ENCODE measurements around the gene FXR1.
"Not testable (repeated sequence)": the region's sequence is repeated elsewhere in the genome, so short reads cannot be mapped to it uniquely, and the experiment has no call there.

The FXR1 gene

GRCh38 chr3:180912304-180913296, at the start of gene FXR1:
Gene FXR1, plus strand, starts transcription at chr3:180912670. Its CDS starts 16 bp downstream, at chr3:180912686.
- TF ChIP-seq, protein P1, sequence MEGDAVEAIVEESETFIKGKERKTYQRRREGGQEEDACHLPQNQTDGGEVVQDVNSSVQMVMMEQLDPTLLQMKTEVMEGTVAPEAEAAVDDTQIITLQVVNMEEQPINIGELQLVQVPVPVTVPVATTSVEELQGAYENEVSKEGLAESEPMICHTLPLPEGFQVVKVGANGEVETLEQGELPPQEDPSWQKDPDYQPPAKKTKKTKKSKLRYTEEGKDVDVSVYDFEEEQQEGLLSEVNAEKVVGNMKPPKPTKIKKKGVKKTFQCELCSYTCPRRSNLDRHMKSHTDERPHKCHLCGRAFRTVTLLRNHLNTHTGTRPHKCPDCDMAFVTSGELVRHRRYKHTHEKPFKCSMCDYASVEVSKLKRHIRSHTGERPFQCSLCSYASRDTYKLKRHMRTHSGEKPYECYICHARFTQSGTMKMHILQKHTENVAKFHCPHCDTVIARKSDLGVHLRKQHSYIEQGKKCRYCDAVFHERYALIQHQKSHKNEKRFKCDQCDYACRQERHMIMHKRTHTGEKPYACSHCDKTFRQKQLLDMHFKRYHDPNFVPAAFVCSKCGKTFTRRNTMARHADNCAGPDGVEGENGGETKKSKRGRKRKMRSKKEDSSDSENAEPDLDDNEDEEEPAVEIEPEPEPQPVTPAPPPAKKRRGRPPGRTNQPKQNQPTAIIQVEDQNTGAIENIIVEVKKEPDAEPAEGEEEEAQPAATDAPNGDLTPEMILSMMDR (IDR thresholded peaks at IDR 0.05; ENCODE audit: control insufficient read depth, insufficient read depth, low read depth, low read length, missing control alignments) = peak; percentile 78
- DNase-seq (ENCODE audit: low read depth) = peak; percentile 24
- peak within 1 kb of the TSS; percentile 62 for H3K4me3 ChIP-seq (ENCODE audit: control insufficient read depth, low read depth, low read length)

- TF ChIP-seq, protein P1 (IDR thresholded peaks at IDR 0.05; ENCODE audit: control insufficient read depth, insufficient read depth, low read depth, low read length, missing control alignments) = no peak
- H3K4me3 ChIP-seq (ENCODE audit: control insufficient read depth, low read depth, low read length) = peak overlapping the region; percentile 10; the same call in 1 of the 2 replicates
- no peak for DNase-seq (ENCODE audit: low read depth)
Measured at GRCh38 chr3:180870008-180870699, 42.3 kb upstream of the FXR1 start.

- DNase-seq (ENCODE audit: low read depth) = no peak
- no peak overlapping the region for H3K4me3 ChIP-seq (ENCODE audit: control insufficient read depth, low read depth, low read length)
- TF ChIP-seq, protein P1 (IDR thresholded peaks at IDR 0.05; ENCODE audit: control insufficient read depth, insufficient read depth, low read depth, low read length, missing control alignments) = no peak
Measured at GRCh38 chr3:180871901-180872300, 40.6 kb upstream of the FXR1 start.

GRCh38 chr3:180872430-180872829, 40.0 kb upstream of the FXR1 start:
- H3K4me3 ChIP-seq (ENCODE audit: control insufficient read depth, low read depth, low read length); DNase-seq (ENCODE audit: low read depth): not testable (repeated sequence)

GRCh38 chr3:180875124-180875698, 37.3 kb upstream of the FXR1 start:
- TF ChIP-seq, protein P1 (IDR thresholded peaks at IDR 0.05; ENCODE audit: control insufficient read depth, insufficient read depth, low read depth, low read length, missing control alignments) = no peak
- DNase-seq (ENCODE audit: low read depth) = no peak

DNA sequence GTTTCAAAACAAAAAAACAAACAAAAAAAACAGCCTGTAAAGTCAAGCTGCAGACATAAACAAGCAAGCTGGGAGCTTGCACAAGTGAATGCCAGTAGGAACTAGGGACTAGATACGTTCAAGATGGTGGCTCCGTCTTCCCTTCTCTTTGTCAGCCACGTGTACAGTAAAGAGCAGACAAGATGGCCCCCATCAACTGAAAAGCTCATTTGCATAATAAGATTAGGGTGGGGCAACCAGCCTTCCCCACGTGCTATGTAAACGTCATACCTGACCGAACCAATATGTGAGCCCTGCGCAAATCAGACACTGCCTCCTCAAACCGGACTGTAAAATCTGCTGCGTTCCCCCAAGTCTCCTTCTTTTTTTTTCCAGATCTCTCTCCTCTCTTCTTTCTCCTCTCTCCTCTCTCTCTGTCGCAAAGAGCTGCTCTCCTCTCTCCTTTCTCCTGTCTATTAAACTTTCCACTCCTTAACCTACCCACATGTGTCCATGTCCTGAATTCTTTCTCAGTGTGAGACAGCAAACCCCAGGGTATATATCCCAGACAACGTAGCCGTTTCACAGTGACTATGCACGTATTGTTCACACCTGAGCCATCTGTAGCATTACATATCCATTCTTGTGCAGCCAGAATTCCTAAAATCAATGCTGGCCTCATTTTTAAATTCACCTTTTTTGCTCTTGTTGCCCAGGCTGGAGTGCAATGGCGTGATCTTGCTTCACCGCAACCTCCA, 31.2 kb upstream of the FXR1 start:
- TF ChIP-seq, protein P1 (IDR thresholded peaks at IDR 0.05; ENCODE audit: control insufficient read depth, insufficient read depth, low read depth, low read length, missing control alignments) = no peak
- no peak for DNase-seq (ENCODE audit: low read depth)
- no peak overlapping the region for H3K4me3 ChIP-seq (ENCODE audit: control insufficient read depth, low read depth, low read length)

More at GRCh38 chr3:180875124-180875698, 37.3 kb upstream of the FXR1 start:
- no peak overlapping the region for H3K4me3 ChIP-seq (ENCODE audit: control insufficient read depth, low read depth, low read length)

Measured in AG09309 (cell line).